ENCODE measurements around the gene ZMAT2.

Gene ZMAT2

GRCh38 chr5:140664359-140665119 lies 35.7 kb upstream of the ZMAT2 start, which contains the start of gene WDR55 (continued):
- TF ChIP-seq, protein P1, sequence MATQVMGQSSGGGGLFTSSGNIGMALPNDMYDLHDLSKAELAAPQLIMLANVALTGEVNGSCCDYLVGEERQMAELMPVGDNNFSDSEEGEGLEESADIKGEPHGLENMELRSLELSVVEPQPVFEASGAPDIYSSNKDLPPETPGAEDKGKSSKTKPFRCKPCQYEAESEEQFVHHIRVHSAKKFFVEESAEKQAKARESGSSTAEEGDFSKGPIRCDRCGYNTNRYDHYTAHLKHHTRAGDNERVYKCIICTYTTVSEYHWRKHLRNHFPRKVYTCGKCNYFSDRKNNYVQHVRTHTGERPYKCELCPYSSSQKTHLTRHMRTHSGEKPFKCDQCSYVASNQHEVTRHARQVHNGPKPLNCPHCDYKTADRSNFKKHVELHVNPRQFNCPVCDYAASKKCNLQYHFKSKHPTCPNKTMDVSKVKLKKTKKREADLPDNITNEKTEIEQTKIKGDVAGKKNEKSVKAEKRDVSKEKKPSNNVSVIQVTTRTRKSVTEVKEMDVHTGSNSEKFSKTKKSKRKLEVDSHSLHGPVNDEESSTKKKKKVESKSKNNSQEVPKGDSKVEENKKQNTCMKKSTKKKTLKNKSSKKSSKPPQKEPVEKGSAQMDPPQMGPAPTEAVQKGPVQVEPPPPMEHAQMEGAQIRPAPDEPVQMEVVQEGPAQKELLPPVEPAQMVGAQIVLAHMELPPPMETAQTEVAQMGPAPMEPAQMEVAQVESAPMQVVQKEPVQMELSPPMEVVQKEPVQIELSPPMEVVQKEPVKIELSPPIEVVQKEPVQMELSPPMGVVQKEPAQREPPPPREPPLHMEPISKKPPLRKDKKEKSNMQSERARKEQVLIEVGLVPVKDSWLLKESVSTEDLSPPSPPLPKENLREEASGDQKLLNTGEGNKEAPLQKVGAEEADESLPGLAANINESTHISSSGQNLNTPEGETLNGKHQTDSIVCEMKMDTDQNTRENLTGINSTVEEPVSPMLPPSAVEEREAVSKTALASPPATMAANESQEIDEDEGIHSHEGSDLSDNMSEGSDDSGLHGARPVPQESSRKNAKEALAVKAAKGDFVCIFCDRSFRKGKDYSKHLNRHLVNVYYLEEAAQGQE (tag by site-specific recombination; IDR thresholded peaks at IDR 0.05) = 0 out of 2 replicates have a peak, but pooled peaks have one; percentile 17
- TF ChIP-seq ZNF394 (tag by site-specific recombination; IDR thresholded peaks at IDR 0.05; ENCODE audit: borderline replicate concordance) (peak; percentile 94), ZNF248 (tag by site-specific recombination; IDR thresholded peaks at IDR 0.05) (no peak), ZBTB21 (tag by site-specific recombination; IDR thresholded peaks at IDR 0.05) (peak; percentile 86), KLF9 (tag by site-specific recombination; IDR thresholded peaks at IDR 0.05; ENCODE audit: low read depth) (peak; percentile 89), ZFP69B (tag by site-specific recombination; IDR thresholded peaks at IDR 0.05) (peak; percentile 47; the same call in 1 of the 2 replicates), ZNF391 (tag by site-specific recombination; IDR thresholded peaks at IDR 0.05; ENCODE audit: borderline replicate concordance, low read depth) (peak; percentile 33; the same call in 1 of the 2 replicates), OSR2 (tag by site-specific recombination; IDR thresholded peaks at IDR 0.05) (peak; percentile 70), ZNF280D (tag by site-specific recombination; IDR thresholded peaks at IDR 0.05) (no peak), ZNF670 (tag by site-specific recombination; IDR thresholded peaks at IDR 0.05; ENCODE audit: low read depth) (no peak), ZNF677 (tag by site-specific recombination; IDR thresholded peaks at IDR 0.05) (no peak), ZNF19 (tag by site-specific recombination; IDR thresholded peaks at IDR 0.05; ENCODE audit: low read depth) (no peak), ZFP37 (tag by site-specific recombination; IDR thresholded peaks at IDR 0.05) (peak; percentile 77; the same call in 1 of the 2 replicates), ZNF24 (tag by site-specific recombination; IDR thresholded peaks at IDR 0.05) (peak; percentile 77), BCL6B (tag by site-specific recombination; IDR thresholded peaks at IDR 0.05) (no peak), FEZF1 (tag by site-specific recombination; IDR thresholded peaks at IDR 0.05) (peak; percentile 9; the same call in 1 of the 2 replicates), ZNF223 (tag by site-specific recombination; IDR thresholded peaks at IDR 0.05) (no peak), ZNF280C (tag by site-specific recombination; IDR thresholded peaks at IDR 0.05) (no peak), ZNF473 (tag by site-specific recombination; IDR thresholded peaks at IDR 0.05) (no peak), ZNF658 (tag by site-specific recombination; IDR thresholded peaks at IDR 0.05) (no peak), SALL2 (tag by site-specific recombination; IDR thresholded peaks at IDR 0.05; ENCODE audit: borderline replicate concordance) (no peak), ZNF433 (tag by site-specific recombination; IDR thresholded peaks at IDR 0.05; ENCODE audit: low read depth) (no peak), ZFP41 (tag by site-specific recombination; IDR thresholded peaks at IDR 0.05; ENCODE audit: borderline replicate concordance) (no peak), KLF16 (tag by site-specific recombination; IDR thresholded peaks at IDR 0.05) (peak; percentile 85), YY2 (tag by site-specific recombination; IDR thresholded peaks at IDR 0.05) (no peak), ZNF449 (tag by site-specific recombination; IDR thresholded peaks at IDR 0.05) (no peak)
- TF ChIP-seq, protein P2, sequence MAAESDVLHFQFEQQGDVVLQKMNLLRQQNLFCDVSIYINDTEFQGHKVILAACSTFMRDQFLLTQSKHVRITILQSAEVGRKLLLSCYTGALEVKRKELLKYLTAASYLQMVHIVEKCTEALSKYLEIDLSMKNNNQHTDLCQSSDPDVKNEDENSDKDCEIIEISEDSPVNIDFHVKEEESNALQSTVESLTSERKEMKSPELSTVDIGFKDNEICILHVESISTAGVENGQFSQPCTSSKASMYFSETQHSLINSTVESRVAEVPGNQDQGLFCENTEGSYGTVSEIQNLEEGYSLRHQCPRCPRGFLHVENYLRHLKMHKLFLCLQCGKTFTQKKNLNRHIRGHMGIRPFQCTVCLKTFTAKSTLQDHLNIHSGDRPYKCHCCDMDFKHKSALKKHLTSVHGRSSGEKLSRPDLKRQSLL (tag by site-specific recombination; IDR thresholded peaks at IDR 0.05) = 0 out of 2 replicates have a peak, but pooled peaks have one; percentile 11

All from HEK293 (cell line).